Peyer's patch (tissue), 4 donors: Measurements from ENCODE around the gene STXBP1.

Experiments used
- POLR2A ChIP-seq, 2 donors: fragments of 450-650 bp; IDR thresholded peaks; one replicate each; pipeline ENCODE4 v1.5.1; 2017; ENCODE audit warnings: antibody characterized with exemption in 2 of 2, mild to moderate bottlenecking in 2 of 2, moderate library complexity in 2 of 2
- TF ChIP-seq, protein P1 (sequence below), 6 experiments: fragments of 450-650 bp in 4 of 6; fragments of 200-600 bp in 2 of 6; sonication (generic) in 1 of 6; IDR thresholded peaks; one replicate each; pipeline ENCODE4 v1.5.1; 2017 to 2019; ENCODE audit warnings: antibody characterized with exemption in 6 of 6, mild to moderate bottlenecking in 3 of 6, moderate library complexity in 1 of 6

DNA sequence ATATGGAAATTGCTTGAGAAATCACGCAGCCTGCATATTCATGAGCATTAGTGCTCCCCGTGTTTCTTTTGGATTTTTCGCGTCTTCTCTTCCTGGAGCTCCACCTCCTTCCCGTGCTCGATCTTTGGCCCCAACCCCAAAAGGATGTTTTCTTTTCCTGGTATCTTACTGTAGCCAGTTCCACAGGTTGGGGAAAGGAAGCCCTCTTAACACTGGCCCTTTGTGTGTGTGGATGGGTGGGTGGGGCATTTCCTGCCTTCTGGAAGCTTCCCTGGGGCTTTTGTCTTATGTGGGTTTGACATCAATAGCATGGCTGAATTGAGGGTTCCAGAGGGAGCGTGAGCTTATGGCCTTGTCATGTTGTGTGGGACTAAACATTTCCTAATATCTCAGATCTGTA is 21.9 kb downstream of the STXBP1 start:
- TF ChIP-seq POLR2A (IDR thresholded peaks at IDR 0.05): no peak
- TF ChIP-seq, protein P1, sequence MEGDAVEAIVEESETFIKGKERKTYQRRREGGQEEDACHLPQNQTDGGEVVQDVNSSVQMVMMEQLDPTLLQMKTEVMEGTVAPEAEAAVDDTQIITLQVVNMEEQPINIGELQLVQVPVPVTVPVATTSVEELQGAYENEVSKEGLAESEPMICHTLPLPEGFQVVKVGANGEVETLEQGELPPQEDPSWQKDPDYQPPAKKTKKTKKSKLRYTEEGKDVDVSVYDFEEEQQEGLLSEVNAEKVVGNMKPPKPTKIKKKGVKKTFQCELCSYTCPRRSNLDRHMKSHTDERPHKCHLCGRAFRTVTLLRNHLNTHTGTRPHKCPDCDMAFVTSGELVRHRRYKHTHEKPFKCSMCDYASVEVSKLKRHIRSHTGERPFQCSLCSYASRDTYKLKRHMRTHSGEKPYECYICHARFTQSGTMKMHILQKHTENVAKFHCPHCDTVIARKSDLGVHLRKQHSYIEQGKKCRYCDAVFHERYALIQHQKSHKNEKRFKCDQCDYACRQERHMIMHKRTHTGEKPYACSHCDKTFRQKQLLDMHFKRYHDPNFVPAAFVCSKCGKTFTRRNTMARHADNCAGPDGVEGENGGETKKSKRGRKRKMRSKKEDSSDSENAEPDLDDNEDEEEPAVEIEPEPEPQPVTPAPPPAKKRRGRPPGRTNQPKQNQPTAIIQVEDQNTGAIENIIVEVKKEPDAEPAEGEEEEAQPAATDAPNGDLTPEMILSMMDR (IDR thresholded peaks at IDR 0.05): no peak
